GM19463 (cell line): Measurements from ENCODE around the gene TOR1AIP1.
"Not testable (repeated sequence)": the region's sequence is repeated elsewhere in the genome, so short reads cannot be mapped to it uniquely, and the experiment has no call there.

Experiments used
- ATAC-seq: cut with Tn5 transposase; IDR thresholded peaks from one replicate; pipeline ENCODE4 v1.9.1; 2021; ENCODE audit warnings: mild to moderate bottlenecking, moderate library complexity; ENCODE audit not compliant: unreplicated experiment

Gene TOR1AIP1

GRCh38 chr1:179882253-179883039 lies at the start of gene TOR1AIP1:
Gene TOR1AIP1 (plus strand): TSS chr1:179882285. CDS start chr1:179882503, 218 bp downstream.
- ATAC-seq, result peak; percentile 66

GRCh38 chr1:179836686-179837445 lies 45.2 kb upstream of the TOR1AIP1 start:
- not testable (repeated sequence) for ATAC-seq

GRCh38 chr1:179840107-179840506 lies 42.0 kb upstream of the TOR1AIP1 start:
- no peak for ATAC-seq

- ATAC-seq, result no peak
Observed at GRCh38 chr1:179848233-179848632, 33.9 kb upstream of the TOR1AIP1 start.

- ATAC-seq, result no peak
Observed at GRCh38 chr1:179853102-179853501, 29.0 kb upstream of the TOR1AIP1 start.

GRCh38 chr1:179855831-179856230 lies 26.3 kb upstream of the TOR1AIP1 start:
- ATAC-seq, result not testable (repeated sequence)

GRCh38 chr1:179856296-179856695 lies 25.8 kb upstream of the TOR1AIP1 start:
- ATAC-seq, result no peak

GRCh38 chr1:179857009-179857408 lies 25.1 kb upstream of the TOR1AIP1 start:
- ATAC-seq, result no peak

- no peak for ATAC-seq
Observed at GRCh38 chr1:179860652-179861051, 21.4 kb upstream of the TOR1AIP1 start.

GRCh38 chr1:179865377-179865776 lies 16.7 kb upstream of the TOR1AIP1 start:
- no peak for ATAC-seq

GRCh38 chr1:179866616-179867015 lies 15.5 kb upstream of the TOR1AIP1 start:
- ATAC-seq, result no peak

- ATAC-seq, result no peak
Observed at GRCh38 chr1:179867493-179868330, 14.4 kb upstream of the TOR1AIP1 start.

- no peak for ATAC-seq
Observed at GRCh38 chr1:179870870-179871269, 11.2 kb upstream of the TOR1AIP1 start.

- ATAC-seq, result no peak
Observed at GRCh38 chr1:179871940-179872339, 10.1 kb upstream of the TOR1AIP1 start.

- ATAC-seq, result no peak
Observed at GRCh38 chr1:179872558-179872957, 9.5 kb upstream of the TOR1AIP1 start.

GRCh38 chr1:179873438-179873851 lies 8.6 kb upstream of the TOR1AIP1 start:
- ATAC-seq, result no peak

GRCh38 chr1:179875596-179876299 lies 6.3 kb upstream of the TOR1AIP1 start:
- ATAC-seq, result no peak

- no peak for ATAC-seq
Observed at GRCh38 chr1:179876300-179876715, 5.8 kb upstream of the TOR1AIP1 start.

GRCh38 chr1:179877586-179878265 lies 4.4 kb upstream of the TOR1AIP1 start, which contains the start of gene TOR1AIP2:
Gene TOR1AIP2 (minus strand): TSS chr1:179877803. CDS start chr1:179852665, 25,138 bp downstream.
- peak; percentile 60 for ATAC-seq

GRCh38 chr1:179879797-179880196 lies 2.3 kb upstream of the TOR1AIP1 start:
- ATAC-seq, result no peak
